Ovary (tissue), 3 donors: Measurements from ENCODE around the gene PLAU.

Source experiments
- CTCF ChIP-seq, 3 donors: fragments of 450-650 bp in 2 of 3; fragments of 200-600 bp in 1 of 3; IDR thresholded peaks; one replicate each; pipeline versions ENCODE4 v1.5.1 to v1.8.0; 2016 to 2022; ENCODE audit warnings: antibody characterized with exemption in 3 of 3, mild to moderate bottlenecking in 1 of 3
- EP300 ChIP-seq: sonication (generic); formaldehyde crosslinking; IDR thresholded peaks from one replicate; pipeline ENCODE4 v1.6.1; 2017; ENCODE audit warnings: antibody characterized with exemption
- POLR2A ChIP-seq: fragments of 450-650 bp; IDR thresholded peaks from one replicate; pipeline ENCODE4 v1.6.1; 2017; ENCODE audit warnings: antibody characterized with exemption, mild to moderate bottlenecking, moderate library complexity
- donor health status: DM: no; HTN: no; CAD: no.

GRCh38 chr10:73931767-73932619, 21.1 kb downstream of the PLAU start:
- TF ChIP-seq CTCF (IDR thresholded peaks at IDR 0.05), result no peak
- TF ChIP-seq EP300, result no peak
- no peak for TF ChIP-seq POLR2A
